Ascending aorta (tissue), 2 donors: ENCODE results near the gene MS4A4E. TPM values are rescaled to one million over a fixed set of nuclear protein-coding genes. Genes with fewer than 3 reads are reported as not detected.
"Not testable (repeated sequence)": the region's sequence is repeated elsewhere in the genome, so short reads cannot be mapped to it uniquely, and the experiment has no call there.

Experiments
- DNase-seq, 2 donors: peaks; one replicate each; pipeline ENCODE4 v3.0.0-alpha.2; 2019; ENCODE audit warnings: low spot score in 2 of 2
- H3K27ac ChIP-seq, 2 donors: fragments of 200-600 bp; sonication (generic); one replicate each; pipeline ENCODE4 v1.5.1; 2016 to 2017; ENCODE audit warnings: mild to moderate bottlenecking in 1 of 2
- H3K27me3 ChIP-seq: fragments of 200-600 bp; sonication (generic); one replicate; pipeline ENCODE4 v1.5.1; 2017
- H3K36me3 ChIP-seq, 2 donors: fragments of 200-600 bp; sonication (generic); one replicate each; pipeline ENCODE4 v1.5.1; 2016
- H3K4me1 ChIP-seq, 2 donors: fragments of 200-600 bp; sonication (generic); one replicate each; pipeline ENCODE4 v1.5.1; 2016 to 2017; ENCODE audit warnings: mild to moderate bottlenecking in 1 of 2
- H3K4me3 ChIP-seq, 2 donors: fragments of 200-600 bp; sonication (generic); one replicate each; pipeline ENCODE4 v1.5.1; 2016 to 2017; ENCODE audit warnings: mild to moderate bottlenecking in 1 of 2
- H3K9me3 ChIP-seq, 2 donors: fragments of 200-600 bp; sonication (generic); one replicate each; pipeline ENCODE4 v1.5.1; 2016
- intact Hi-C: fragments of 100-400 bp; cut with DNase I; formaldehyde crosslinking; loops from one replicate; pipeline ENCODE4 v1.15.1; 2023
- total RNA-seq: library from RNA; depleted of rRNA; stranded (reverse); fragments of >200 nt; gene quantifications from one replicate; pipeline ENCODE4 v1.1.0, GENCODE V29; 2016
- TF ChIP-seq, protein P1 (sequence below), 3 experiments: fragments of 200-600 bp in 2 of 3; fragments of 450-650 bp in 1 of 3; sonication (generic) in 2 of 3; IDR thresholded peaks; one replicate each; pipeline ENCODE4 v1.5.1; 2016 to 2019; ENCODE audit warnings: antibody characterized with exemption in 3 of 3, mild to moderate bottlenecking in 1 of 3, moderate library complexity in 1 of 3

MS4A4E gene
- total RNA-seq, 1 donor from 2014 or later, result 0.75 TPM

DNA sequence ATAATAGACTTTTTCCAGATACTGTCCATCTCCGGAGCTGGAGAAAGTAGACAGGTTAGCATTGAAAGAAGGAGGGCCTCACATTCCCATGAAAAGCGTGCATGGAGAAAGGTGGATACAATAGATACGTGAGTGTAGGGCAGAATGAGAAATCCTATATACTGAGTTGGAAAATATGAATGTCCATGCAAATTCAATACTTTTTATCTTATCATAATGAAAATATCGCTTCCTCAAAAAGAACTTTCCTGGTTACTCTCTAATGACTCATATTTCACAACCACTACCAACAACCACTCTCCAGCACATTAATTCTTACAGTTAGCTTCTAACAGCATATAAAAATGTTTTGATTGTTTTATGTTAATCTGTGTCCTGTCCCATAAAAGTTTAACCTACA lies 38.0 kb downstream of the MS4A4E start:
- Histone ChIP-seq H3K9me3 (no peaks in the 10 kb centered on the region), H3K4me3 (no peak overlapping the region), H3K27ac (no peak overlapping the region), H3K36me3 (no peaks in the 10 kb centered on the region), H3K27me3 (no peaks in the 10 kb centered on the region), H3K4me1 (no peaks in the 10 kb centered on the region)
- intact Hi-C loops, result no loop called here
- TF ChIP-seq, protein P1, sequence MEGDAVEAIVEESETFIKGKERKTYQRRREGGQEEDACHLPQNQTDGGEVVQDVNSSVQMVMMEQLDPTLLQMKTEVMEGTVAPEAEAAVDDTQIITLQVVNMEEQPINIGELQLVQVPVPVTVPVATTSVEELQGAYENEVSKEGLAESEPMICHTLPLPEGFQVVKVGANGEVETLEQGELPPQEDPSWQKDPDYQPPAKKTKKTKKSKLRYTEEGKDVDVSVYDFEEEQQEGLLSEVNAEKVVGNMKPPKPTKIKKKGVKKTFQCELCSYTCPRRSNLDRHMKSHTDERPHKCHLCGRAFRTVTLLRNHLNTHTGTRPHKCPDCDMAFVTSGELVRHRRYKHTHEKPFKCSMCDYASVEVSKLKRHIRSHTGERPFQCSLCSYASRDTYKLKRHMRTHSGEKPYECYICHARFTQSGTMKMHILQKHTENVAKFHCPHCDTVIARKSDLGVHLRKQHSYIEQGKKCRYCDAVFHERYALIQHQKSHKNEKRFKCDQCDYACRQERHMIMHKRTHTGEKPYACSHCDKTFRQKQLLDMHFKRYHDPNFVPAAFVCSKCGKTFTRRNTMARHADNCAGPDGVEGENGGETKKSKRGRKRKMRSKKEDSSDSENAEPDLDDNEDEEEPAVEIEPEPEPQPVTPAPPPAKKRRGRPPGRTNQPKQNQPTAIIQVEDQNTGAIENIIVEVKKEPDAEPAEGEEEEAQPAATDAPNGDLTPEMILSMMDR (IDR thresholded peaks at IDR 0.05), result no peak
- no peak for DNase-seq

DNA sequence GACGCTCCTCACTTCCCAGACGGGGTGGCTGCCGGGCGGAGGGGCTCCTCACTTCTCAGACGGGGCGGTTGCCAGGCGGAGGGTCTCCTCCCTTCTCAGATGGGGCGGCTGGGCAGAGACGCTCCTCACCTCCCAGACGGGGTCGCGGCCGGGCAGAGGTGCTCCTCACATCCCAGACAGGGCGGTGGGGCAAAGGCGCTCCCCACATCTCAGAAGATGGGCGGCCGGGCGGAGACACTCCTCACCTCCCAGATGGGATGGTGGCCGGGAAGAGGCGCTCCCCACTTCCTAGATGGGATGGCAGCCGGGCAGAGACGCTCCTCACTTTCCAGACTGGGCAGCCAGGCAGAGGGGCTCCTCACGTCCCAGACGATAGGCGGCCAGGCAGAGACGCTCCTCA lies 41.6 kb downstream of the MS4A4E start:
- H3K27ac ChIP-seq, H3K4me1 ChIP-seq, H3K4me3 ChIP-seq, intact Hi-C loops, H3K9me3 ChIP-seq, H3K36me3 ChIP-seq, DNase-seq, H3K27me3 ChIP-seq: not testable (repeated sequence)

DNA sequence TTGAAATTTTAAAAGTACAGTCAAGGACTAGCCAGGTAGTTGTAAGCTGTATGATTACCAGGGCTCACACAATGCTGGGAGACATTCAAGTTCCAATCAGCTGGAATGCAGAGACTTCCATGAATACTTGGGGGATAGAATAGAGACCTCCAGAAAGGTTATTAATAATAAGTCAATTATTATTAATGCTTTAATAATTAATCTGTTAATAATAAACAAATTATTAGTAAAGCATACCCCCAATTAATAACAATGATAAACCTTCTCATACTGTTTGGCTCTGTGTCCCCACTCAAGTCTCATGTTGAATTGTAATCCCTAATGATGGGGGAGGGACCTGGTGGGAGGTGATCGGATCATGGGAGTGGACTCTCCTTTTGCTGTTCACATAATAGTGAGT lies 45.5 kb downstream of the MS4A4E start:
- no peak overlapping the region for H3K4me3 ChIP-seq
- no peak for DNase-seq
- TF ChIP-seq, protein P1 (IDR thresholded peaks at IDR 0.05), result no peak
- intact Hi-C loops, result loop anchor here (10.0 kb wide), 1 partner anchor 373 kb away; no protein-coding TSS in a partner anchor
- H3K9me3 ChIP-seq, result no peaks in the 10 kb centered on the region
- no peaks in the 10 kb centered on the region for H3K27me3 ChIP-seq
- H3K4me1 ChIP-seq, result no peaks in the 10 kb centered on the region
- no peak overlapping the region for H3K27ac ChIP-seq
- H3K36me3 ChIP-seq, result no peaks in the 10 kb centered on the region

DNA sequence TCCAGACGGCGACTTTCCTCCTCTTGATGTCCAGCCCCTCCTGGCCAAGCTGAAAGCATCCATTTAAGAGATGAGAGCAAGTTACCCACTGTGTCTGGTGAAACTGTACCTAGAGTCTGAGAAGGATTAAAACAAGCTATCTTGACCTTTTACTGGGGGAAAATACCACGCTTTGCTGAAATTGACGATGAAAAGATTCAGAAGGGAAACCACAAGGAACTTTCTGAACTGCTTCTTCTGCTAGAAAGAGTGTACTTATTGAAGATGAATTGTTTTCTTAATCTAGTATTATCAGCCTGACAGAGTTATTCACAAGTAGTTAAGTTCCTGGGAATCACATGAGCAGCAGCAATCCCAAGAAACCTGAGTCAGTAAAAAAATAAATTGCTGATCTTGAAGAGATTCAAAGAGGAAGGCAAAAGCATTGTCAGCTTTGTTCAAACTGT lies 47.0 kb downstream of the MS4A4E start:
- DNase-seq, result no peak
- H3K4me3 ChIP-seq, result no peak overlapping the region
- no peaks in the 10 kb centered on the region for H3K9me3 ChIP-seq
- no peaks in the 10 kb centered on the region for H3K4me1 ChIP-seq
- H3K27ac ChIP-seq, result peak overlapping the region in 1 of 2 donors; percentile 19
- no peaks in the 10 kb centered on the region for H3K27me3 ChIP-seq
- intact Hi-C loops, result loop anchor here (10.0 kb wide), 1 partner anchor 371 kb away; no protein-coding TSS in a partner anchor
- H3K36me3 ChIP-seq, result no peaks in the 10 kb centered on the region
- TF ChIP-seq, protein P1 (IDR thresholded peaks at IDR 0.05), result no peak

DNA sequence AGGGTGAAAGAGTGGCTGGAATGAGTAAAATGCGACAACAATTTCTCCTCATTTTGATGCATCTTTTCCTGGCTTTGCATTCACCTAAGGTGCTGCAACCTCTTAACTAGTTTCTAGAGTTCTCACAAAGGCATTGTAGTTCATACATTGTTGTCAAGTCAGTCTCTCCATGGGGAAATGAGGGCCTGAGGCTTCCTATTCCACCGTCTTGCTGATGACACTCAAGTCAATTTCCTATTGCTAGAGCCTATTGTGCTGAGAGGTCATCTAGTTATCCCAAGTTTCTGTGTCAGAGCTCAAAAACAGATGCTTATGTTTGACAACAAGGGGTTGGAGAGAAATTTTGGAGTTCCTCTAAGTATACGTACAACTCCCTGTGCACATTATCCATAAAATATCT lies 48.4 kb downstream of the MS4A4E start:
- Histone ChIP-seq H3K4me1 (no peaks in the 10 kb centered on the region), H3K36me3 (no peaks in the 10 kb centered on the region), H3K27me3 (no peaks in the 10 kb centered on the region), H3K4me3 (no peak overlapping the region), H3K9me3 (no peaks in the 10 kb centered on the region), H3K27ac (no peak overlapping the region)
- intact Hi-C loops, result loop anchor here (10.0 kb wide), 1 partner anchor 370 kb away; no protein-coding TSS in a partner anchor
- no peak for DNase-seq
- TF ChIP-seq, protein P1 (IDR thresholded peaks at IDR 0.05), result no peak

DNA sequence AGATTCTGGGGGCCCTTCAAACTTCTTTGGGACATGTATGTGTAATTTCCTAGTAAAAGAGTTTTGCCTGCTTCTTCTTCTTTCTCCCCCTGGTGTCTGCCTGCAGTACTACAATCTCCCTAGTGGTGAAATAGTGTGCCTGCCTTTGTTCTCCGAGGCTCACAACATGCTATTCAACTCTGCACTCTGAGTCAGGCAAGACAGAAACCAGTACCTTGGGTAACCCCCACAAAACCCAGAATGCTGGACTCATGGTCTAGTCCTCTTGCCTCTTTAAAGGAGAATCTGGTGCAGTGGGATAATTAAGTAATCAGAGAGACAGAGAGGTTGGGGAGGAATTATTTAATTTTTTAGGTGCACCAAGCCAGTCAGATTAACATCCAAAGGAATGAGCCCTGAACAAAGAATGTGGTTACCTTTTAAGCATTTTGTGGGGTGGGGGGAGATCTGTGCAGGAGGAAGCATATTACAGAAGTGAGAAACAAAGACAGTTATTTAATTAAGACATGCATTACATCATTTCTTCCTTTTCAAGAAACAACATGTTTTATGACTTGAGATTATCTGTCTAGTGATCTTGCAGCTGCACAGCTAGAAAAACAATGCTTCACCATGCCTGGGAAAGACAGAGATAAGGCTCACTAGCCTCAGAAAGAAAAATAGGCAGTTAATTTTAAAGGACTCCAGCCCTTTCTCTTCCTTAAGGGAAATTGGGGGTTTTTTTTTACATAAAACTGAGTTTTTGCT lies 49.1 kb downstream of the MS4A4E start:
- Histone ChIP-seq H3K27ac (no peak overlapping the region), H3K4me1 (no peaks in the 10 kb centered on the region), H3K4me3 (no peak overlapping the region), H3K27me3 (no peaks in the 10 kb centered on the region), H3K9me3 (no peaks in the 10 kb centered on the region), H3K36me3 (no peaks in the 10 kb centered on the region)
- TF ChIP-seq, protein P1 (IDR thresholded peaks at IDR 0.05), result peak; percentile 48 to 61 (median 56)
- intact Hi-C loops, result loop anchor here (10.0 kb wide), 1 partner anchor 369 kb away; no protein-coding TSS in a partner anchor
- peak in 1 of 2 donors; percentile 69 for DNase-seq

DNA sequence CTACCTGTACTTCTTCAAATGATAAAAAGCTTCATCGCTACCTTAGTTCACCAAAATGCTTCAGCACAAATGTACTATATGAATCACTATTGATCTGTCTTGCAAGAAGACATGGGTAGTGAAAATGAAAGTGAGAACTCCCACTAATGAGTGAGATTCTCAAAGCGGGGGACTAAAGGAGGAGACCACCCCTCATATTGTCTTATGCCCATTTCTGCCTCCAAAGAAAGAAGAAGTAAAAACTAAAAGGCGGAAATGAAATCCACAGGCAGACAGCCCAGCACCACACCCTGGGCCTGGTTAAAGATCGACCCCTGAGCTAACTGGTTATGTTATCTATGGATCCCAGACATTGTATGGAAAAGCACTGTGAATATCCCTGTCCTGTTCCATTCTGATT lies 50.4 kb downstream of the MS4A4E start:
- H3K9me3 ChIP-seq, H3K36me3 ChIP-seq, H3K27ac ChIP-seq, H3K4me1 ChIP-seq, DNase-seq, H3K4me3 ChIP-seq, H3K27me3 ChIP-seq: not testable (repeated sequence)
- intact Hi-C loops, result loop anchor here (10.0 kb wide), 1 partner anchor 368 kb away; no protein-coding TSS in a partner anchor

DNA sequence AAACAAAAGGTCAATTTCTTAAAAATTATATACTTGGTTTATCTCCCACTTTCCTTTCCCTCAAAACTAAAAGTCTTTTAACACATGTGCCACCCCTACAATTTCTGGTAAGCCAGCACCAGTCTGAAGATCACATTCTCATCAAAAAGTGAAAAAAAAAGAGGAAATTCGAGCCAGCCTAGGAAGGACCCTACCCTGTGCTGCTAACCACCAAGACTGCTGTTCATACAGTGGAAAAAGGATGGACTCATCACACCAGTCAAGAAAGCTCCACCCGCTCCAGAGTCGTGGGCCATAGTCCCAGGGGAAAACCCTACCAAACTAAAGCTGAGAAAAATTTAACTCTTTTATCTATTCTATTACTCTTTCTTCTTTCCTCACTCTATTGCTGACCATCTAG lies 54.5 kb downstream of the MS4A4E start:
- H3K27me3 ChIP-seq, intact Hi-C loops, H3K4me3 ChIP-seq, H3K36me3 ChIP-seq, H3K9me3 ChIP-seq, H3K4me1 ChIP-seq, DNase-seq, H3K27ac ChIP-seq: not testable (repeated sequence)

DNA sequence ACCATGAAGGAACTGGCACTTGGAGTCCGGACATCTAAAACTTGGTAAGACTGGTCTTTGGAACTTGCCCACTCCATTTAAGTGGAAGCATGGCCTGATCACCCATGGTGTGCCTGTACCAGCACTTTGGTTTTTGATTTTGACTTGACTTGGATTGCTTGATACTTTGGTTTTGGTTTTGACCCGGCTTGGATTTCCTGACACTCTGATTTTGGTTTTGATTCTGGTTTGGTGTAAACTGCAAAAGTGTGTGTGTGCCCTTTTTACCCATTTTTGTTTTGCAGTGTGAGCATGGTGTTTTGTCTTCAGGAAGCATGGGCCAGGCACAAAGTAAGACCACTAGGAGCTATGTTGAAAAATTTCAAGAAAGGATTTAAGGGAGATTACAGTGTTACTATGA lies 56.8 kb downstream of the MS4A4E start:
- H3K27me3 ChIP-seq, H3K4me3 ChIP-seq, DNase-seq, H3K4me1 ChIP-seq, H3K9me3 ChIP-seq, H3K36me3 ChIP-seq, H3K27ac ChIP-seq, intact Hi-C loops: not testable (repeated sequence)
